Lower lobe of right lung (tissue), 2 donors: ENCODE data around the gene IER2. TPM values are rescaled to one million over a fixed set of nuclear protein-coding genes. Genes with fewer than 3 reads are reported as not detected.
"Not testable (repeated sequence)": the region's sequence is repeated elsewhere in the genome, so short reads cannot be mapped to it uniquely, and the experiment has no call there.

Experiments
- ATAC-seq, 2 donors: fragments of 200-7000 bp; cut with Tn5 transposase; one replicate each; pipeline ENCODE4 v1.9.1; 2020 to 2022; ENCODE audit warnings: mild to moderate bottlenecking in 2 of 2, moderate library complexity in 2 of 2
- DNase-seq: peaks from one replicate; pipeline ENCODE4 v3.0.0-alpha.2; 2020
- H3K27ac ChIP-seq: fragments of 200-600 bp; one replicate; pipeline ENCODE4 v1.8.0; 2022
- H3K27me3 ChIP-seq: fragments of 200-600 bp; one replicate; pipeline ENCODE4 v1.8.0; 2022; ENCODE audit warnings: low read depth
- H3K36me3 ChIP-seq: fragments of 200-600 bp; one replicate; pipeline ENCODE4 v1.8.0; 2022; ENCODE audit warnings: mild to moderate bottlenecking
- H3K4me1 ChIP-seq: fragments of 200-600 bp; one replicate; pipeline ENCODE4 v1.8.0; 2022
- H3K4me3 ChIP-seq: fragments of 200-600 bp; one replicate; pipeline ENCODE4 v1.8.0; 2022; ENCODE audit warnings: mild to moderate bottlenecking
- H3K9me3 ChIP-seq: fragments of 200-600 bp; one replicate; pipeline ENCODE4 v1.8.0; 2022
- CTCF ChIP-seq: fragments of 200-600 bp; IDR thresholded peaks from one replicate; pipeline ENCODE4 v1.8.0; 2022; ENCODE audit warnings: antibody characterized with exemption, mild to moderate bottlenecking
- intact Hi-C: fragments of 100-400 bp; cut with DNase I; formaldehyde crosslinking; loops from one replicate; pipeline ENCODE4 v1.11.0; 2022
- total RNA-seq: library from RNA; stranded (reverse); fragmentation: NEBNext Ultra II Directional; extraction: Animal tissue kit (Norgen Biotek cat#: 25700); gene quantifications from one replicate; pipeline ENCODE4 v1.2.1, GENCODE V29; 2021
- donor health status: DM: no; HTN: yes; CAD: no; lungs with severe emphysema.

IER2 gene
- total RNA-seq, 1 donor from 2014 or later = 80.2 TPM

DNA sequence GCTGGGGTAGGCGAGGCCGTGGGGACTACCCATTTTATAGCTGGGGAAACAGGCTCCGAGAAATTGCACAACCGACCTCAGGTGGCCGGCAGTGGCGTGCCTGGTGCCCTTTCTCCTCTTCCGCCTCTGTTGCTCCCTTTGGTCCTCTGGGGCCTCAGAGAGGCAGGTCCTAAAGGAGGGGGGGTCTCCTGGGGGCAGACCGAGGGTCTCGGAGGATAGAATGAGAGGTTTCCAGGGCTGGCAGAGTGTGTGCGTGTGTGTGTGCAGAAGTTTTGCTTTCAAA lies 11.4 kb upstream of the IER2 start:
- H3K27me3 ChIP-seq = no peaks in the 10 kb centered on the region
- no peak for TF ChIP-seq CTCF
- intact Hi-C loops = no loop called here
- peaks cover 50% of the 10 kb centered on the region for H3K36me3 ChIP-seq
- H3K9me3 ChIP-seq = no peaks in the 10 kb centered on the region
- ATAC-seq (no peak), DNase-seq (no peak)
- peaks cover 15% of the 10 kb centered on the region for H3K4me1 ChIP-seq
- no peak overlapping the region for H3K27ac ChIP-seq
- H3K4me3 ChIP-seq = no peak overlapping the region

DNA sequence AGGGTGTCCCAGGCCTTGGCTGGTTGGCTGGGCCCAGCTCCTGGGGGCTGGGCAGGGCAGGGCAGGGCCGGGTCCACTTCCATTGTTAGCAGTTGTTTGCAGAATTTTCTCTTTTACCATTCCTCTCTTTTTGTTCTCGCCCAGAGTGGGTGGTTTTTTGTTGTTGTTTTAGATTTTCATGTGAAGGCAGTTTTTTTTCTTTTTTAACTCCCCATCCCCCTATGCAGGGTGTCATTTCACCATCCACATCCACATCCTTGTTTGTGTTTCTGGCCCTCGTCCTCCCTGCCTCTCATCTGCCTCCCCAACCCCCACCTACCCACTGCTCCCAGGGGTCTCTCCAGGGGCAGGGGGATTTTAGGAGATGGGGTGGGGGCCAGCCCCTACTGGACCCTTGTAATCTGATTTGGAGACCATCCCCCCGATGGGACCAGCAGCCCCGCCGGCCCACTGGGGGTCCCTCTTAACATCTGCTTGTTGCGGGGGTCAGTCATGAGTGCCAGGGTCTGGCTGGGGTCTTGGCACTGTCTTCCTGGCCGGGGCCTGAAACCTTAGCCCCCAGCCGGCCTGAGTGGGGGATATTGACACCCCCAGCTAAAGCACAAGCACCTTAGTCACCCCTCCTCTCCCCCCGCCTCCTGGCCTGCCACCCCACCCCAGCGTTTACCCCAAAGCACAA lies 10.4 kb upstream of the IER2 start:
- Histone ChIP-seq H3K27me3 (no peaks in the 10 kb centered on the region), H3K36me3 (peaks cover 57% of the 10 kb centered on the region), H3K9me3 (no peaks in the 10 kb centered on the region), H3K4me1 (peaks cover 15% of the 10 kb centered on the region), H3K27ac (no peak overlapping the region), H3K4me3 (no peak overlapping the region)
- no peak for ATAC-seq
- no peak for TF ChIP-seq CTCF
- no peak for DNase-seq
- intact Hi-C loops = no loop called here

GRCh38 chr19:13146763-13147563 lies 3.2 kb upstream of the IER2 start:
- Histone ChIP-seq H3K4me3 (no peak overlapping the region), H3K4me1 (peaks cover 17% of the 10 kb centered on the region), H3K27ac (no peak overlapping the region), H3K36me3 (peaks cover 21% of the 10 kb centered on the region), H3K27me3 (no peaks in the 10 kb centered on the region), H3K9me3 (no peaks in the 10 kb centered on the region)
- DNase-seq (peak; percentile 77), ATAC-seq (no peak)
- intact Hi-C loops = no loop called here
- no peak for TF ChIP-seq CTCF

DNA sequence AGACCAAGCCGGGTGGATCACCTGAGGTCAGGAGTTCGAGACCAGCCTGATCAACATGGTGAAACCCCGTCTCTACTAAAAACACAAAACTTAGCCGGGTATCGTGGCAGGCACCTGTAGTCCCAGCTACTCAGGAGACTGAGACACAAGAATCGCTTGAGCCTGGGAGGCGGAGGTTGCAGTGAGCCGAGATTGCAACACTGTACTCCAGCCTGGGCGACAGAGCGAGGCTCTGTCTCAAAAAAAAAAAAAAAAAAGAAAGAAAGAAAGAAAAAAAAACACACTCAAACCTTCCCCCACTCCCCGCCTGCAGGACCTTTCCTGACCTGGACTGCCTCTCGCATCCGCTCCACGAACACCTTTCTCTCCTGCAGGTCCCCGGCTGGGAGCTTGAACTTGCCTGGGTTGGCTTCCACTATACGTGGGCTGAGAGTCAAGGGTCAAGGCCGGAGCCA lies 1.0 kb upstream of the IER2 start:
- Histone ChIP-seq H3K4me3 (peak overlapping the region; percentile 97), H3K27ac (peak overlapping the region; percentile 100), H3K36me3 (peaks cover 16% of the 10 kb centered on the region), H3K4me1 (peaks cover 11% of the 10 kb centered on the region)
- intact Hi-C loops, H3K9me3 ChIP-seq, DNase-seq, ATAC-seq, H3K27me3 ChIP-seq: not testable (repeated sequence)

DNA sequence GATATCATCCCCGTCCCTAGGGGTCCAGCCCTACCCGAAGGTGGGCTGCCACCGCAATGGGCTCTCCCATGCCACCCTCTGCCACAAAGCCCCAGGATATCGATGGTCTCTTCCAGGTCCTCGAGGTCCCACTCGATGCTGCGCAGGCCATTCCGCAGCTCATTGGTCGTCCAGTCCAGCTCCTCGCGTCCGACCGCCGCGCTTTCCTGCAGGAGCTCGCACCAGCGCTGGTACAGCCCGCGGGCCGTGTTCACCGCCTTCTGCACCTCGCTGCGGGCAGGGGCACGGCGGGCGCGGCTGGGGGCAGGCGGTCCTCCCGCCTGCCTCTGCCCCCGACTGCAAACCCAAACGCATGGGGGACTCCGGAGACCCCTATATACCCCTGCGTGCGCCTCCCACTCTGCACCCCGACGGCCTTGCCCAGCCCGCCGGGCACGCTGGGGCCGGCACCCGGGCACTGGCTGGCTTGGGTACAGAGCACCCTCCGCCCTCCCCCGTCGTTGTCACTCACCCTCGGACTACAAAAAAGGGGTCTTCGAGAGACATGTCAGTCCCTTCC lies 504 bp upstream of the IER2 start:
- TF ChIP-seq CTCF = no peak
- Histone ChIP-seq H3K4me1 (peaks cover 11% of the 10 kb centered on the region), H3K9me3 (no peaks in the 10 kb centered on the region), H3K36me3 (peaks cover 11% of the 10 kb centered on the region), H3K27ac (peak overlapping the region; percentile 100), H3K27me3 (no peaks in the 10 kb centered on the region), H3K4me3 (peak overlapping the region; percentile 97)
- ATAC-seq = peak; percentile 2
- intact Hi-C loops = no loop called here
- peak; percentile 87 for DNase-seq
